Skin of body (tissue), 2 donors: ENCODE measurements around the gene NCSTN. TPM values are rescaled to one million over a fixed set of nuclear protein-coding genes. Genes with fewer than 3 reads are reported as not detected.
"Not testable (repeated sequence)": the region's sequence is repeated elsewhere in the genome, so short reads cannot be mapped to it uniquely, and the experiment has no call there.

Source experiments
- DNase-seq: peaks from one replicate; lab custom pipeline; 2025; lab: John Stamatoyannopoulos, UW
- total RNA-seq: library from RNA; depleted of rRNA; stranded (reverse); fragments of >200 nt; gene quantifications from one replicate; pipeline ENCODE4 v1.2.3, GENCODE V29; 2014

NCSTN gene
- total RNA-seq, 1 donor from 2014 or later, result 46.5 TPM

DNA sequence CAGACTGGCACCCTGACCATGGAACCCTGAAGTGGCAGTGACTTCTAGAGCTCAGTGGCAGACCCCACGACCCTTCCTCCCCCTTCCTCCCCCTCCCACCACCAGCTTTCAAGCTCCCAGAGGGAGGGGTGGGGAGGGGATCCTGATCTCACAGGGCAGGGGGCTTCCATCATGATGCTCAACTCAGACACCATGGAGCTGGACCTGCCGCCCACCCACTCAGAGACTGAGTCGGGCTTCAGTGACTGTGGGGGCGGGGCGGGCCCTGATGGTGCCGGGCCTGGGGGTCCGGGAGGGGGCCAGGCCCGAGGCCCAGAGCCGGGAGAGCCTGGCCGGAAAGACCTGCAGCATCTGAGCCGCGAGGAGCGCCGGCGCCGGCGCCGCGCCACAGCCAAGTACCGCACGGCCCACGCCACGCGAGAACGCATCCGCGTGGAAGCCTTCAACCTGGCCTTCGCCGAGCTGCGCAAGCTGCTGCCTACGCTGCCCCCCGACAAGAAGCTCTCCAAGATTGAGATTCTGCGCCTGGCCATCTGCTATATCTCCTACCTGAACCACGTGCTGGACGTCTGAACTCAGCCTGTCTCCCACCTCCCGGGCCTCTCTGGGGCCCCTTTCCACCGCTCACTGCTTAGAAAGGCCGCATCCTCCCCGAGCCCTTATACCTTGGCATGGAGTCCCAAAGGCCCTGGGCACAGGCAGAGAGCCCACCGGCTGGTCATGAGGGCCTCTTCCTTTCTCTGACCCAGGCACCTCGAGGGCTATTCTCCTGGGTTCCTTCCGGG, 27.6 kb downstream of the NCSTN start:
- no peak for DNase-seq

DNA sequence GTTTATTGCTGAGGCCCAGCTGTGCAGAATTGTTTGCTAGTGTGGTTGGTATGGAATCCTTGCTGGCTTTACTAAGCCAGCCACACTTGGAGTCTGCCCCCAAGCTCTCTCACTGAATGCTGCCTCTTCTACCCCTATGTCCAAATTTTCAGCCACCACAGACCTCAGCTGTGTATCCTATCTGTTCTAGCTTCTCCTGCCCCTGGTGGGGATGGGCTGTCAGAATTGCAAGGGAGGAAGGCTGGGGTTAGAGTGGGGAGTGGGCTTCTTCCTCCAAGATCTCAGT, 28.1 kb downstream of the NCSTN start:
- DNase-seq, result no peak

DNA sequence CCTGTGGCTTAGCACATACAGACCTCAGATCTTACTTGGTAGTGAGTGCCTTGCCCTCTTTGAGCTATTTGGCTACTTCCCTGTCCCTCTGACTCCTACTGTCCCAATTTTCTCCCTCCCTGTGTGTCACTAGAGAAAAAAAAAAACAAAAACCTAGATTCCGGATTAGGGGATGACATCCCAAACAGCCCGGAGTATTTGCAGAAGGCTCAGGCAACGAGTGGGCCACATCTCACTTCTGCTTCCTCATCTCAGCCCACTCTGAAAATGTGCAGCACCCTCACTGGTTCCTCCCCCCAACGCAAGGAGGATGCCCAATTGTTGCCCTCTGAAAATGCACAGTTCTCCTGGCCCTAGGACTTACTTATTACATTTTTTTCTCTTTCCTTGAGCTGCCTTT, 28.6 kb downstream of the NCSTN start:
- no peak for DNase-seq

DNA sequence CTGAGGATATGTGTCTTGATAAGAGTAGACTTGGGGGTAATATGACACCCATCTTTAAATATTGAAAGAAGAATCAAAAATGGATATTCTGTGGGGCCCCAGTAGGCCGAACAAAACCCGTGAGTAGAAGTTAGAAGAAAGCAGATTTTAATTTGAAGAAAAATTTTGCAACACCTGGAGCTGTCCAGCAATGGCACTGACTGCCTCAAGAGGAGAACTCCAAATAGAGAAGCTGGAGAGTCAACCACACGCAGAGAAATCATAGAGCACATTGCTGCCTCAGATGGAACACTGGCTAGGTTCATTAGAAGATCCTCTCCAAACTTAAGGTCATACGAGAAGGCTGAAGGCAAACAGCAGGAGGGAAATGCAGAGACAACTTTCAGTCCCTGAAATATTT, 30.5 kb downstream of the NCSTN start:
- no peak for DNase-seq

DNA sequence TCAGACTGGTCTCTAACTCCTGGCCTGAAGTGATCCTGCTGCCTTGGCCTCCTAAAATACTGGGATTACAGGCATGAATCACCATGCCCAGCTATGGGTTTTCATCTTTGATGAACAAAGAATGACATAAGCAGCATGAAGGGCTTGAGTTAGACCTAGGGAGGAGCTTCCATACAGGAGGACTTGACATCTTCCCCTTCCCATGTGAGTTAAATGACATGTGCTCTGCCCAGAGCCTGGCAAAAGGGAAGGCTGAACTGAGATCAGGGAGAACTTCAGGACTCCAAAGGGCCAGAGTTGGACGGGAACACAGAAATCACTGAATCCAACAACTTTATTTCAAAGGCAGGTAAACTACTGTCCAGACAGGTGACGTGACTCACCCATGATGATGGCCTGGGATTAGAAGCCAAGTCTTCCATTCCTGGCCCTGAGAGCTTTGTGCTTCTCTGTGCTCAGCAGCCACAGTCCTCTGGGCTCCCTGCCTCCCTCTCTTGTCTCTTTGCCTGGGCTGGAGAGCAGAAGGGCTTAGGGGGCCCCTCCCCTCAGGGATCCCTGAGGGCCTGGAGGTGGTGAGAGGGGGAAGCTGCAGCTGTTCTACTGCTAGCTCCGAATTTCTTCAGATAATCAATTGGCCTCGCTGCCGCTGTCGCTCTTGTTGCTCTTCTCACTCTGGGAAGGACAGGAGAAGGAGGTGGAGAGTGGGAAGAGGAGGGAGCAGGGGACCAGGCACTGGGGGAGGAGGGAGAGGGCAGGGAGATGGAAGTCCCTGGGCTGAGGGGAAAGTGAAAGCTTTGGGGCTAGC, 31.3 kb downstream of the NCSTN start:
- DNase-seq, result peak; percentile 29

DNA sequence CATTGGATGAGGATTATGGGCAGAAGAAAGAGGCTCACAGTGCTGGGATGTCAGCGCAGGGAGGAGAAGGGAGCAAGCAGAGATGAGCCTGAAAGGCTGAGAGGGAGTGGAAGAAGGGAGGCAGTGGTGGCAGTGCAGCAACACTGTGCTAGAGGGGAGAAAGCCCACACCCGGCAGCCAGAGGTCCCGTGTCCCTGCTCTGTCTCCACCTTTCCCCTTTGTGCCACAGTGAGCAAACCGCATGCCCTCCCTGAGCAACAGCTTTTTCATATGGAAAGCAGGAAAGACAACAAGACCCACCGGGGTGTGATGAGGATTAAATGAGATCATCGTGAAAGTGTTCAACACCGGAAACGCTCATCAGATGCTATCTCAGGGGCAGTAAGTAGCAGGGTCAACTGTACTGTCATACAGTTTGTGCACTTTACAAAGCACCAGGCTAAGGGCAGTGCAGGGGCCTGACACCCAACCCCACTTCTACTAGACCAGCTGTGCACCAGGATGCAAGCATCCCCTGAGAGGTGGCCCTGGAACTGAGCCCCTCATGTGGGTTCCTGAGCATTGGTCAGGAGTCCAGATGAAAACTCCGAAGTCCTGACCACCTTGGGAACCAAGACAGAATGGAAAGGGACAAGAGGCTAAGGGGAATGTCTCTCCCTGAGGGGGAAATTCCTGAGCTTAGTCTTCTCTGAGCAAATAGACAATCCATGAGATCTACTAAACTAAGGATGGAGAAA, 32.8 kb downstream of the NCSTN start:
- DNase-seq, result peak; percentile 43

DNA sequence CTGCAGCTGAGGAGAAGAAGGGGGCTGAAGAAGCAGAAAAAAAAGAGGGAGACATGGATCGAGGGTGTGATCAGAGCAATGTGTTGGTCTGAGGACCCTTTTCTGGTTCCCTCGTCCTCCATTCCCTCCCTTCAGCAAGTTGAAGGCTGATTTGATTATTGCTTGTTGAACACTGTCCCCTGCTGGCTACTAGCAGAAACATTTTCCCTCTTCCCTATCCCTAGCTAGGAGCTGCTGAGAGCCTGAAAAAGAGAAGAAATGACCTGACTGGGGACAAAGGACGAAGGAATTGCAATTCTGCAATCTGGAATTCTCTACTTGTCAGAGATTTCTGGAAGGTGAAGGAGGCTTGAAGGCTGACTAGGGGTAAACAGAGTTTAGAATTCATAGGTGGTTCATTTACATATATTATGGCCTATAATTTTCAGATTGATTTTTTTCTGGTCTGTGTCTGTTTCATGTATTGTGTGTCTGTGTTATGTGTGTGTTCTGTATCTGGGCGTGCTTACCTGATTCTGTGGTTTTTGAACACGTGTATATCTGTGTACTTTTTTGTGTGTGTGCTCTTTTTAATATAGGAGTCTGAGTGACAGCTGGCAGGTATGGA, 33.4 kb downstream of the NCSTN start:
- DNase-seq, result peak; percentile 58

DNA sequence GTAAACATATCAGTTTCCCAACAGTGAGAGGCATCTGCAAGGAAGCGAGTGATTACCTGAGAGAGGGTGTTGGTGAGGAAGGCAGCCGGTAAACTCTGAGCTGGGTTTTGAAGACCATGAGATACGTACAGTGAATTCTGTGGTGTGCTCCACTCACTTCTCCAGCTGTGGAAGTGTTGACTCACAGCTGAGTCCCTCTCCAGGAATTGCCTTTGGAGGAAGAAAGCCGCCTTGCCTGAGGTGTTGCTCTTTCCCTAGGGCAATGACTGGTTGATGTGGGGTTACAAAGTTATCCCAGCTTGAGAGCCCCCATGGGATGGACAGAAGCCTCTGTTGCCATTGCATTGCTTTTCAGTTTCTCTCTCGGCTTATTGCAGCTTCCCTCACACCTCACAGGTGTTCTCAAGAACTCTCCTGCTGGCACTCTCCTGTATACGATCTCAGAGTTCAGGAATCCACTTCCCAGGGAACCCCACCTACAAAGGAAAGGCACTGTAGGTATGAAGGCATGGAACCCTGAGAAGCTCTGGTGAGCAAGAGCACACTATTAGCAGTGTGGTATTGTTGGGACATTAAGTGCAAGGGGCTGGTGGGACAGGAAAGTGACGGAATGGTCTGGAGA, 34.5 kb downstream of the NCSTN start:
- DNase-seq, result no peak

DNA sequence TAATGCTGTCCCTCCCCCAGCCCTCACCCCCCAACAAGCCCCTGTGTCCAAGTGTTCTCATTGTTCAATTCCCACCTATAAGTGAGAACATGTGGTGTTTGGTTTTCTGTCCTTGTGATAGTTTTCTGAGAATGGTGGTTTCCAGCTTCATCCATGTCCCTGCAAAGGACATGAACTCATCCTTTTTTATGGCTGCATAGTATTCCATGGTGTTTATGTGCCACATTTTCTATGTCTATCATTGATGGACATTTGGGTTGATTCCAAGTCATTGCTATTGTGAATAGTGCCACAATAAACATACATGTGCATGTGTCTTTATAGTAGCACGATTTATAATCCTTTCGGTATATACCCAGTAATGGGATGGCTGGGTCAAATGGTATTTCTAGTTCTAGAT, 41.6 kb downstream of the NCSTN start:
- not testable (repeated sequence) for DNase-seq

DNA sequence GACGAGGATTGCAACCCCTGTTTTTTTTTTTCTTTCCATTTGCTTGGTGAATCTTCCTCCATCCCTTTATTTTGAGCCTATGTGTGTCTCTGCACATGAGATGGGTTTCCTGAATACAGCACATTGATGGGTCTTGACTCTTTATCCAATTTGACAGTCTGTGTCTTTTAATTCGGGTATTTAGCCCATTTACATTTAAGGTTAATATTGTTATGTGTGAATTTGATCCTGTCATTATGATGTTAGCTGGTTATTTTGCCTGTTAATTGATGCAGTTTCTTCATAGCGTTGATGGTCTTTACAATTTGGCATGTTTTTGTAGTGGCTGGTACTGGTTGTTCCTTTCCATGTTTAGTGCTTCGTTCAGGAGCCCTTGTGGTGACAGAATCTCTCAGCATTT, 45.2 kb downstream of the NCSTN start:
- not testable (repeated sequence) for DNase-seq

DNA sequence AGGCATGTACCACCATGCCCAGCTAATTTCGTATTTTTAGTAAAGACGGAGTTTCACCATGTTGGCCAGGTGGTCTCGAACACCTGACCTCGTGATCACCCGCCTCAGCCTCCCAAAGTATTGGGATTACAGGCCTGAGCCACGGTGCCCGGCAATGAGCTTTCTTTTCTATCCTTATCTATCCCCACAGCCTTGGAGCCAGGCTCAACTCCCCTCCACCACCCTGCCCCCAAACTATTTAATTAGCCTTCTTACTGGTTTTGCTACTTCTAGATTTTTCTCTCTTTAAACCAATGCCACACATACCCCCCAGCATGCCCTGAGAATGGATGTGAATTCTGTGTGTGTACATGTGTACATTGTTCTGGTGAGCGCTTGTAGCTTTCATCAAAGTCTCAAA, 51.5 kb downstream of the NCSTN start:
- DNase-seq, result no peak

DNA sequence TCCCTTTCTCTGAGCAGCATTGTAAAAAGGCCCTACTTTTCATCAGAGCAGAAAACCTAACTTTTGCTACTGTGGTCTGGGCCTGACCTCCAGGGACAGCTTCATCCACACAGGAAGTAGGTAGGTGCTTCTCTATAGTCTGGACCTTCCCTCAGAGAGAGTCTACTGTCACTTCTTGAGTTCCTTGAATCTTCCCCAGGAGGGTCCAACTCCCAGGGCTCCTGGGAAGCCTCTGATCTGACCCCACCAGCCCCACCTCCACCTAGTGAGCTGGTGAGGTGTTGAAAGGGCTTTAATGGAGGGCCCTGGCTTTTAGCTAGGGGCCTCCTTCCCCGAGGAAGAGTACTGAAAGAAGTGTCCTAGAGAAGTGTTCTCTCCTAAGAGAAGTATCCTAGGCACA, 54.5 kb downstream of the NCSTN start:
- DNase-seq, result no peak

DNA sequence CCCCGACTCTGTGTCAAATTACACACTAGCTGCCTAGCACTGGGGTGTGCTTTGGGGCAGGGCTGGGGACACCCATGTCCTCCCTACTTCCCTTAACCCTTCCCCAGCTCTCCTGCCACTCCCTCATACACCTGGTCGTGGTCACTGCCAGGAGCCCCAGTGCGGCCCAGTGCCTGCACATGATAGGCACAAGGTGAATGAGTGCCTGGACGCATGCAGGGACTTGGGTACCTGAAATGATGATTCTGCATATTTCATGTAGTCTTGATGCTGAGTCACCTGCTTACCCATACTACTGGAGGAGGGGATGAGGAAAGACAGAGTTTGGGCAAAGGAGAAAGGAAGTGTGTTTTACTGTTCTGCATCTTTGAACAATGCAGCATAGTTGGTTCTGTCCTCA, 55.6 kb downstream of the NCSTN start:
- no peak for DNase-seq

DNA sequence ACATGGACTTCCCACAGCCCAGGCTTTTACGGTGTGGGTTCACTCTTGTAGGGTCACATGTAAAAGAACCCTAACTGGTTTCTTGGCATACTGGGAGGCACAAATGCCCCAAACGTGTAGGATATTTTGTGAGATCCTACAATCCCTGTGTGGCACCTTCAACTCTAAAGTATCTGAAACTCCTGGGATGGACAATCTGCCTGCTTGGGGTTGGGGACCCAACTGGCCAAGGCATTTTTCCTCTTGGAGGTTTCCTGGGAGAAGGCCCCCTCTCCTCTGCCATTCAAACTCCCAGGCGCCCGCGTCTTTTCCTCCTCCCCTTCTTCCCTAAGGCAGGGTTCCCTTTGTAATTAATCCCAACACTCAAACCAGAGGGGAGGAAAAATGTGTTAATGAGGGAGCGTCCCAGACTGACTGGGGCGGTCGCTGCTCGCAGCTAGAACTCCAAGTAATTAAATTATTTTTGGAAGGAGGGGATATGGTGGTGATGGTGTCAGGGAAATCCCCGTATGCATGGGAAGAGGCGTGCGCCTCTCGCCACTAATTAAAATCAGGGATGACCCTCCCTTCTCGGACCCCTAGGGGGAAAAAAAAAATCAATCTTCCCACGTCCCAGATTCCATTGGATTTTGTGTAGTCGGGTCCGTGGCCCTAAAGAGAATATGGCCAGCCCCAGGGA, 56.5 kb downstream of the NCSTN start:
- DNase-seq, result peak; percentile 75

DNA sequence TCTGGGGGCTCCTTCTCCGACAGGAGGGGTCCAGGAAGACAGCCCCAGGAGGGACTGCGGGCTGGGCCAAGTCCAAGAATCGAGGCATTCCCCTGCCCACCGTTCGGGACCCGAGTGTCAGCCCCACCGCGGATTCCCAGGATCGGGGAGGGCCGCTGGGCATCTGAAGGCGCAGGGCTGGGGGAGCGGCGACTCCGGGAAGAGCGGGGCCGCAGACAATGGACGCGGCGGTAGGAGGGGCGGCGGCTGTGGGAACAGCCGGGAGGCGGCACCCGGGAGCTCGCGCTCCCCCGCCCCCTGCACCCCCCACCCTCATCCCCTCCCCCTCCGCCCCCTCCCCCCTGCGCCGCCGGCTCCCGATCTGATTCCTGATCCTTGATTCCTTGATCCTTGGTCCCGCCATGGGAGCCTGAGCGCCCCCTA, 57.1 kb downstream of the NCSTN start, which contains the start of gene VANGL2:
VANGL2 (plus strand) TSS at position 342 of the 423 bp plus-strand sequence. CDS start 15,274 bp downstream, outside the sequence.
- DNase-seq, result peak; percentile 75

DNA sequence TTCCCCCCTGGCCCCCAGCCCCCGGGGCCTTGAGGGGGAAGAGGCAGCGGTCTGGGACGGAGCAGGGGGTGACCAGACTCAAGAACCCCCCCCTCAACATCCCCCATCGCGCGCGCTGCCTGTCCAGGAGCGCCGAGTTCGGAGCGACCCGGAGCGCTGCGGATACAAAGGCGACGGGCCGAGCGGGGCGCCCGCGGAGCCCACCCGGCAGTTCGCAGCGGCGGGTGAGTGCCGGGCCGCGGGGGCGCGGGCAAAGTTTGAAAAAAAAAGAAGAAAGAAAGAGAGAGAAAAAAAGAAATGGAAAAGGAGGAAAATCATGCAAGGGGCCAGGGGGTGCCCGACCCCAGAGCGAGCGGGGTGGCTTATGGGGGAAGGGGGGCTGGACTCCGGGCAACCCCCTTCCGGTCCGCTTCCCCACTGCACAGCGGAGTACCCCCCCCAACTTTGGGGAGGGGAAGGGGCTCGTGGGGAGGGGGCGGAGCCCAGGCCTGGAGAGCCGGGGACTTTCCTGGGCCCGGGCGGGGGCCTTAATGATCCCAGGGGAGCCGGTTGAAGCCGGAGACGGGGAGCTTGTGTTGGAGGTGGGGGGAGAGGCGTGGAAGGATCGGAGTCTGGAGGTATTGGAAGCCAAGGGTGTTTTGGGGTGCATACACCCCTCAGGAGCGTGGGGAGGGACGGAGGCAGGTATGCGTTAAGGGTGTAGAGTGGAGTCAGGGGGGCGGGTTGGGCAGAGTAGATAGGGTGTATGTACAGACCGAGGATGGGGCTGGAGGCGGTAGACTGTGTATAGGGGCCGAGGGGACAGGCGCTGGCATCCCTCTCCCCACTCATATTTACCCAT, 57.7 kb downstream of the NCSTN start:
- peak; percentile 16 for DNase-seq

DNA sequence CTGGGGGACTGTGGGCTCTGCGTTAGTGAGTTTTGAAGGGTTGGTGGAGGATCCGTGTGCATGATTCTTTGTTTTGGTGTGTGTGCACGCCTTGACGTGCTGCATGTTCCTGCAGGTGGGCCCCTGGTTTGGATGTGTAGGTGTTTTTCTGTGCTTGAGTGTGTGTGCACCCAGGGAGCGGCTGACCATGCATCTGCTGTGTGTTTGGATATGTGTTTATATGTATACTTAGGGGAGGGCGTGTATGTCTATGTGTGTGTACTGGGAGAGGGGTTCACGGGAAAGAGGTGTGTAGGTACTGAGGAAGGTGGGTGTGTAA, 58.3 kb downstream of the NCSTN start:
- DNase-seq, result no peak

DNA sequence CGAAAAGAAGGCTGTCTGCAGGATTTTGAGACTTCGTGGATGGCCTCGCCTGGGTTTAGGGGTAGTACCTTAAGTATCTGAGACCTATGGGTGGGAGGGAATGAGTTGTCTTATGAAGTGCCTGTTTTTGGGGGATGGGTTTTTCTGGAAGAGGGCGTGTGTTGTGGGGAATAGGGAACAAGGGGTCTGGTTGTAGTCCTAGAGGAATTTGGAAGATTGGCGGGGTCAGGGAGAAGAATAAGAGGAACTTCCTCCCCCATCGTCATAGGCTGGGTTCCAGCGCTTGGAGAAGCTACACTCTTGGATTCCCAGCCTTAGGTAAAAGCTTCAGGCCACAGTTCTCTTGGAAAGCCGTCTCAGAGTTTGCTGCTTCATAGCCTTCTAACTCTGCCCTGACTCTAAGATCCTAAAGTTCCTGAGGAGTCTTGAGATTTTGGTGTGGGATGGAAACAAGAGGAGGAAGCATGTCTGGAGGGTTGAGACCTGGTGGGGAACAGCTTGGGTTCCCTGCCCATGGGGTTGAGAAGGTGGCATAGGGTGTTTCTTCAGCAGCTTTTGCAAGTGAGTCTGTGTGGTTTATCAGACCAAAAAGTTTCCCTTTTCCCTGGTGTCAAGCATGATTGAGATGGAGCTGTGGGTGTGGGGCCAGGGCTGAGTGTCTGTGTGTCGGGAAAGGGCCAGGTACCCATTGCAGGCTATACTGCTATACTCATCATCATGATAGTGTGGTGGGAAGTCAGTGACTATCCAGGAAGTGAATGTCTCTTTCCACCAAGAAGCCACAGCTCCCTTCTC, 59.0 kb downstream of the NCSTN start:
- DNase-seq, result no peak

DNA sequence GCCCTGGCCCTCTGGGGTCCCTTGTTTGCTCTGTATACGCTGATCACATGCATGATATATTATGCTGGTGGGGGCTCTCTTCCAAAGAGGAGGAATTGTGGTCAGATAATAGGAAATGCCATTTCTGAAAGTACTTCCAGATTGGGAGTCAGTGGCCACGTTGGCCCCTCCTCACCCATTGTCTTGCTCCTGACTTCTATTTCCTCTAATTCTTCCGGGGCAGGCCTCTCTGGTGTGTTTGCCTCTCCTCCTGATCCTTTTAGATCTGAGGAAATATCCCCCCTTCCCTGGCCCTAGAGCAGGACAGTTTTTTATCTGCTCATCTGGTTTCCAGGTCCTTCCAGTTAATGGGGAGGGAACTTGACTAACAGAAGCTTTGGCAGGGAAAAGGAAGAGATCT, 60.1 kb downstream of the NCSTN start:
- no peak for DNase-seq
